HS-5 (cell line): ENCODE results near the gene SIGLEC5.

Experiments
- DNase-seq: peaks from one replicate; pipeline ENCODE4 v3.0.0-alpha.2; 2012; ENCODE audit warnings: low read depth

Gene SIGLEC5

GRCh38 chr19:51627491-51628138 lies 2.6 kb downstream of the SIGLEC5 start:
- DNase-seq: no peak

- DNase-seq: no peak
Measured at GRCh38 chr19:51626675-51627074, 3.5 kb downstream of the SIGLEC5 start.

- DNase-seq: no peak
Measured at GRCh38 chr19:51621178-51621577, 9.0 kb downstream of the SIGLEC5 start.

- no peak for DNase-seq
Measured at GRCh38 chr19:51615991-51616390, 14.2 kb downstream of the SIGLEC5 start.

- no peak for DNase-seq
Measured at GRCh38 chr19:51614789-51615188, 15.4 kb downstream of the SIGLEC5 start.

- DNase-seq: no peak
Measured at GRCh38 chr19:51610576-51610975, 19.6 kb downstream of the SIGLEC5 start.

- no peak for DNase-seq
Measured at GRCh38 chr19:51607920-51608562, 22.2 kb downstream of the SIGLEC5 start.

GRCh38 chr19:51607077-51607476 lies 23.1 kb downstream of the SIGLEC5 start:
- no peak for DNase-seq

- no peak for DNase-seq
Measured at GRCh38 chr19:51602189-51602854, 27.9 kb downstream of the SIGLEC5 start.

- no peak for DNase-seq
Measured at GRCh38 chr19:51600940-51601580, 29.1 kb downstream of the SIGLEC5 start.

- DNase-seq: no peak
Measured at GRCh38 chr19:51599084-51599483, 31.1 kb downstream of the SIGLEC5 start.

- DNase-seq: no peak
Measured at GRCh38 chr19:51598159-51598915, 31.9 kb downstream of the SIGLEC5 start.

- no peak for DNase-seq
Measured at GRCh38 chr19:51595190-51596175, 34.7 kb downstream of the SIGLEC5 start.

GRCh38 chr19:51594774-51595109 lies 35.5 kb downstream of the SIGLEC5 start:
- no peak for DNase-seq

GRCh38 chr19:51593969-51594773 lies 36.0 kb downstream of the SIGLEC5 start:
- peak; percentile 85 for DNase-seq

- DNase-seq: no peak
Measured at GRCh38 chr19:51593138-51593890, 36.9 kb downstream of the SIGLEC5 start.

- DNase-seq: no peak
Measured at GRCh38 chr19:51592521-51592920, 37.7 kb downstream of the SIGLEC5 start.

GRCh38 chr19:51590441-51590840 lies 39.8 kb downstream of the SIGLEC5 start:
- DNase-seq: no peak

GRCh38 chr19:51589511-51589910 lies 40.7 kb downstream of the SIGLEC5 start:
- no peak for DNase-seq
